Measurements from ENCODE around the gene RNF10.
"Not testable (repeated sequence)": the region's sequence is repeated elsewhere in the genome, so short reads cannot be mapped to it uniquely, and the experiment has no call there.

GRCh38 chr12:120530418-120530761 lies 3.8 kb upstream of the RNF10 start:
- TF ChIP-seq CTCF, POLR2A, EP300 (IDR thresholded peaks at IDR 0.05): not testable (repeated sequence)
